Raji (cell line): Measurements from ENCODE around the gene SOD3.

Experiments
- POLR2A ChIP-seq: IDR thresholded peaks from 2 replicates; pipeline ENCODE4 v1.6.1; 2011; ENCODE audit warnings: low read depth, low read length, control low read depth; ENCODE audit not compliant: insufficient read depth

Gene SOD3

GRCh38 chr4:24845132-24845531 is 49.8 kb downstream of the SOD3 start:
- TF ChIP-seq POLR2A, result no peak

GRCh38 chr4:24845902-24846301 is 50.5 kb downstream of the SOD3 start:
- TF ChIP-seq POLR2A, result no peak

DNA sequence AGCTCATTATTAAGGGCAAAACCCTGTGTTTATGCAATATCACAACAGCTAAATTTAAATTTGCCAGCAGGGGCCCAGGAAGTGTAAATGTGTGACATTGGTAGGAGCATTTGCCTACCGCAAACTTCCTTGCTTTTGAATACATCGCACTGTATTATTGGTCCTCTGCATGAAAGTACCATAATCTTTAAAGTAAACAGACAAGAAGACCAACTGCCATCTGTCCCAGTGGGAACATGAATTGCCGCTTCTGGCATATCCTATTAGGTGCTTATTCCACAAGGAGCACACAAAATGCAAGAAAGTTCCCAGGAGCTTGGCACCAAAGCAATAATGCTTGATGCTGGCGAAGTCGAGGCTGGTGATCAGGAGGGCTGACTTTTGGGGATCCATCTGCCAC is 51.3 kb downstream of the SOD3 start:
- no peak for TF ChIP-seq POLR2A

- TF ChIP-seq POLR2A, result no peak
Observed at GRCh38 chr4:24849351-24849750, 54.0 kb downstream of the SOD3 start.

DNA sequence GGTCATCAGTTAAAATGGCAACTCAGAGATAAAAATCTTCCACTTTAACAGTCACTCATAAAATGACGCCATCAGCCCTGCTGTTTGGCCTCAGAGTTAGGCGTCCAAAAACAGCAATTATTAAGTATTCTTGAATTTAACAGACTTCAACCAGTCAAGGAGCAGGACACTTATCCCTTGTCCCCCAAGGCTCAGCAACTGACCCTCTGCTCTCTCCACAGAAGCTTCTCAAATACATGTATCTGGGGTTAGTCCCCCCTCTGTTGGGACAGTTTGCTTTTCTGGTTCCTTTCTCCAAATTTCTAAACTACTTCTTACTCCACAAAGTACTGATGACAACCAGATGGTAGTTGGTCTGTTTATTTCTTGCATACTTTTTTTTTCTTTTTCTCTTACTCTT is 54.4 kb downstream of the SOD3 start:
- no peak for TF ChIP-seq POLR2A
